Neuronal stem cell (in vitro differentiated cells): Measurements from ENCODE around the gene KICS2.

Source experiments
- DNase-seq: peaks from one replicate; pipeline ENCODE4 v3.0.0-alpha.2; 2013; ENCODE audit warnings: low spot score
- H2AFZ ChIP-seq: one replicate; pipeline ENCODE4 v1.6.1; 2013; ENCODE audit warnings: mild to moderate bottlenecking, low read length, inconsistent platforms
- H2AK5ac ChIP-seq: 2 replicates; pipeline ENCODE4 v1.6.1; 2013; ENCODE audit warnings: low read depth, mild to moderate bottlenecking, inconsistent platforms, low read length, moderate library complexity, mixed read lengths
- H2BK120ac ChIP-seq: 2 replicates; pipeline ENCODE4 v1.6.1; 2013; ENCODE audit warnings: low read depth, mild to moderate bottlenecking, inconsistent platforms, low read length, moderate library complexity, mixed read lengths
- H2BK12ac ChIP-seq: one replicate; pipeline ENCODE4 v1.6.1; 2013; ENCODE audit warnings: low read length, inconsistent platforms
- H2BK15ac ChIP-seq: 2 replicates; pipeline ENCODE4 v1.6.1; 2013; ENCODE audit warnings: mild to moderate bottlenecking, low read length, inconsistent platforms, mixed read lengths
- H2BK5ac ChIP-seq: one replicate; pipeline ENCODE4 v1.6.1; 2013; ENCODE audit warnings: inconsistent platforms, mild to moderate bottlenecking, low read length, moderate library complexity
- H3K14ac ChIP-seq: one replicate; pipeline ENCODE4 v1.6.1; 2013; ENCODE audit warnings: low read length, inconsistent platforms
- H3K18ac ChIP-seq: 2 replicates; pipeline ENCODE4 v1.6.1; 2013; ENCODE audit warnings: low read length, inconsistent platforms
- H3K23ac ChIP-seq: 2 replicates; pipeline ENCODE4 v1.6.1; 2013; ENCODE audit warnings: low read depth, mild to moderate bottlenecking, mixed read lengths, low read length, inconsistent platforms; ENCODE audit not compliant: poor library complexity
- H3K27ac ChIP-seq: replicated peaks from 3 replicates; pipeline ENCODE4 v1.5.1; 2013; ENCODE audit warnings: low read length, inconsistent platforms
- H3K27me3 ChIP-seq, 3 experiments: 2 replicates each; pipeline ENCODE4 v1.6.1; 2013; ENCODE audit warnings: low read length in 3 of 3, mild to moderate bottlenecking in 2 of 3, inconsistent platforms in 1 of 3, low read depth in 1 of 3, mixed read lengths in 1 of 3, moderate library complexity in 1 of 3; ENCODE audit not compliant: control insufficient read depth in 3 of 3, insufficient read depth in 3 of 3
- H3K36me3 ChIP-seq, 2 donors: replicated peaks in 1 of 2; 2 replicates each; pipeline ENCODE4 v1.6.1; 2013; ENCODE audit warnings: low read length in 2 of 2; ENCODE audit not compliant: control insufficient read depth in 2 of 2, insufficient read depth in 2 of 2
- H3K4ac ChIP-seq: 2 replicates; pipeline ENCODE4 v1.6.1; 2013; ENCODE audit warnings: inconsistent platforms, mild to moderate bottlenecking, low read length, moderate library complexity
- H3K4me1 ChIP-seq, 2 donors: 1 replicate in 1 of 2; 2 replicates in 1 of 2; pipeline ENCODE4 v1.6.1; 2013; ENCODE audit warnings: low read length in 2 of 2, low read depth in 1 of 2; ENCODE audit not compliant: control insufficient read depth in 2 of 2, insufficient read depth in 1 of 2
- H3K4me2 ChIP-seq: one replicate; pipeline ENCODE4 v1.6.1; 2013; ENCODE audit warnings: mild to moderate bottlenecking, low read length, inconsistent platforms; ENCODE audit not compliant: insufficient read depth, poor library complexity, severe bottlenecking
- H3K4me3 ChIP-seq, 2 donors: 2 replicates each; pipeline ENCODE4 v1.5.1; 2013; ENCODE audit warnings: low read length in 2 of 2, mild to moderate bottlenecking in 2 of 2, inconsistent platforms in 1 of 2, moderate library complexity in 1 of 2
- H3K79me1 ChIP-seq: one replicate; pipeline ENCODE4 v1.6.1; 2013; ENCODE audit warnings: low read depth, mild to moderate bottlenecking, inconsistent platforms, low read length, moderate library complexity
- H3K9ac ChIP-seq: one replicate; pipeline ENCODE4 v1.6.1; 2013; ENCODE audit warnings: mild to moderate bottlenecking, low read depth, low read length, inconsistent platforms; ENCODE audit not compliant: poor library complexity
- H3K9me3 ChIP-seq, 2 donors: replicated peaks in 1 of 2; 2 replicates each; pipeline versions ENCODE3 to v1.6.1; 2013; ENCODE audit warnings: low read length in 2 of 2, mild to moderate bottlenecking in 2 of 2, inconsistent platforms in 1 of 2, low read depth in 1 of 2, mixed read lengths in 1 of 2, moderate library complexity in 1 of 2; ENCODE audit not compliant: control insufficient read depth in 2 of 2, insufficient read depth in 1 of 2
- H4K8ac ChIP-seq: one replicate; pipeline ENCODE4 v1.6.1; 2013; ENCODE audit warnings: low read depth, mild to moderate bottlenecking, inconsistent platforms, low read length, moderate library complexity
- H4K91ac ChIP-seq: one replicate; pipeline ENCODE4 v1.6.1; 2013; ENCODE audit warnings: low read length, low read depth, mild to moderate bottlenecking, inconsistent platforms; ENCODE audit not compliant: poor library complexity
- WGBS, 2 donors: extraction: QIAGEN DNeasy Blood & Tissue Kit; methylation state at CpG; one replicate each; pipeline ENCODE4 v1.1.7; 2013; ENCODE audit warnings: missing lambda C conversion rate in 2 of 2, mixed read lengths in 1 of 2; ENCODE audit not compliant: insufficient read length in 2 of 2, insufficient replicate concordance in 1 of 2; ENCODE audit errors: extremely low coverage in 2 of 2; 5-methylcytosine and 5-hydroxymethylcytosine counted together

Gene KICS2

DNA sequence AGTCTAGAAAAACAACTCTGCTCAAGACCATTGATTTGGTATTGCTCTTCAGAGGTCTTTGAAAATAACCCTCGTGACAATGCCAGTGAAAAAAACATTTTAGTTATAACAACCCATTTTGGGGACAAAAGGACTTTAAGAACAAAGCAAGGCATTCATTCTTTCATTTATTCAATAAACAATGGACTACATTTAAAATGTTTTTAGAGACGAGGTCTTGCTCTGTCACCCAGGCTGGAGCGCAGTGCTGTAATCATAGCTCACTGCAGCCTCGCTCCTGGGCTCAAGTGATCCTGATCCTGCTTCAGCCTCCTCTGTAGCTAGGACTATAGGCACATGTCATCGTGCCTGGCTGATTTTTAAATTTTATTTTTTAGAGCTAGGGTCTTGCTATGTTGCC, 7.7 kb upstream of the KICS2 start:
- no peak overlapping the region for H3K9ac ChIP-seq
- no peaks in the 10 kb centered on the region for H3K79me1 ChIP-seq
- no peaks in the 10 kb centered on the region for H3K4me1 ChIP-seq
- H3K9me3 ChIP-seq, result no peaks in the 10 kb centered on the region
- no peak overlapping the region for H2AFZ ChIP-seq
- DNase-seq, result no peak
- H3K23ac ChIP-seq, result no peak overlapping the region
- no peak overlapping the region for H2BK5ac ChIP-seq
- H2BK120ac ChIP-seq, result no peak overlapping the region
- no peaks in the 10 kb centered on the region for H3K27me3 ChIP-seq
- H3K18ac ChIP-seq, result no peak overlapping the region
- H3K36me3 ChIP-seq, result no peaks in the 10 kb centered on the region
- no peak overlapping the region for H2BK12ac ChIP-seq
- H2BK15ac ChIP-seq, result no peak overlapping the region
- no peak overlapping the region for H3K4ac ChIP-seq
- H4K8ac ChIP-seq, result no peak overlapping the region
- H3K4me3 ChIP-seq, result no peak overlapping the region
- no CpG with 5 or more reads among the region's 5 CpGs for WGBS, 2 donors
- no peak overlapping the region for H3K4me2 ChIP-seq
- no peak overlapping the region for H2AK5ac ChIP-seq
- no peak overlapping the region for H4K91ac ChIP-seq
- H3K27ac ChIP-seq, result no peak overlapping the region
- no peak overlapping the region for H3K14ac ChIP-seq

GRCh38 chr12:64229240-64229639, 7.1 kb upstream of the KICS2 start:
- Histone ChIP-seq H3K27ac (no peak overlapping the region), H2BK120ac (no peak overlapping the region), H4K91ac (no peak overlapping the region), H3K36me3 (no peaks in the 10 kb centered on the region), H3K18ac (no peak overlapping the region), H3K79me1 (no peaks in the 10 kb centered on the region), H3K4ac (no peak overlapping the region), H2BK5ac (no peak overlapping the region), H3K14ac (no peak overlapping the region), H2AFZ (no peak overlapping the region), H2BK12ac (no peak overlapping the region), H3K4me1 (no peaks in the 10 kb centered on the region), H3K9me3 (no peaks in the 10 kb centered on the region), H3K9ac (no peak overlapping the region), H3K23ac (no peak overlapping the region), H3K27me3 (no peaks in the 10 kb centered on the region), H4K8ac (no peak overlapping the region), H2BK15ac (no peak overlapping the region), H3K4me2 (no peak overlapping the region), H2AK5ac (no peak overlapping the region), H3K4me3 (no peak overlapping the region)
- no peak for DNase-seq
- no CpG with 5 or more reads among the region's 4 CpGs for WGBS, 2 donors

GRCh38 chr12:64225626-64226025, 3.5 kb upstream of the KICS2 start:
- Histone ChIP-seq H2AK5ac (no peak overlapping the region), H3K18ac (no peak overlapping the region), H3K23ac (no peak overlapping the region), H2BK12ac (no peak overlapping the region), H3K9me3 (no peaks in the 10 kb centered on the region), H2BK120ac (no peak overlapping the region), H3K4me1 (peaks cover 2 to 3% of the 10 kb centered on the region in 2 donors), H3K14ac (no peak overlapping the region), H3K9ac (no peak overlapping the region), H3K27me3 (no peaks in the 10 kb centered on the region), H3K27ac (no peak overlapping the region), H3K4me3 (no peak overlapping the region), H3K36me3 (no peaks in the 10 kb centered on the region), H3K79me1 (no peaks in the 10 kb centered on the region), H2BK5ac (no peak overlapping the region), H2BK15ac (no peak overlapping the region), H4K91ac (no peak overlapping the region), H3K4ac (no peak overlapping the region), H2AFZ (no peak overlapping the region), H4K8ac (no peak overlapping the region), H3K4me2 (no peak overlapping the region)
- no peak for DNase-seq
- no CpG with 5 or more reads among the region's 2 CpGs for WGBS, 2 donors

DNA sequence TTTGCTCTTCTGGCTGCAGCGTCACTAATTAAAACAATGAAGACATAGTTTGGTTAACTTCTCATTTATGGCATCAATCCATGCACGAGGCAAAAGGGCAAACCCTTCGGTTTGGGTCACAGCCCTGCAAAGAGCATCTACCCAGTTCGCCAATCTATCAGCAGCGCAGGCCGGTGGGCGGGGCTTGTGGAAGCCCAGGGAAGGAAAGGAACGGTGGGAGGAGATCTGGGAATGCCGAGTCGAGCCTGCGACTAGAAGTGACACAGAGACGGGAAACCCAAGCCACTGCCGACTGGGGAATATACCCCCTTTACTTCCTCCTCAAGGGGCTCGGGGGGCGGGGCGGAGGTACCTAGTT, 466 bp downstream of the KICS2 start:
- no peak overlapping the region for H3K23ac ChIP-seq
- no peak overlapping the region for H4K8ac ChIP-seq
- H4K91ac ChIP-seq, result no peak overlapping the region
- H3K27ac ChIP-seq, result no peak overlapping the region
- WGBS, 2 donors, result no CpG with 5 or more reads among the region's 16 CpGs
- H3K4me3 ChIP-seq, result peak overlapping the region; percentile 79 to 91
- no peaks in the 10 kb centered on the region for H3K36me3 ChIP-seq
- H2AFZ ChIP-seq, result peak overlapping the region; percentile 95
- DNase-seq, result peak; percentile 71
- peak overlapping the region; percentile 81 for H3K4me2 ChIP-seq
- no peak overlapping the region for H2BK15ac ChIP-seq
- peaks cover 2 to 3% of the 10 kb centered on the region in 2 donors for H3K4me1 ChIP-seq
- H3K27me3 ChIP-seq, result no peaks in the 10 kb centered on the region
- no peak overlapping the region for H2BK12ac ChIP-seq
- H2BK5ac ChIP-seq, result no peak overlapping the region
- H3K18ac ChIP-seq, result no peak overlapping the region
- no peaks in the 10 kb centered on the region for H3K79me1 ChIP-seq
- peak overlapping the region; percentile 83 for H3K9ac ChIP-seq
- no peaks in the 10 kb centered on the region for H3K9me3 ChIP-seq
- H3K4ac ChIP-seq, result no peak overlapping the region
- no peak overlapping the region for H2BK120ac ChIP-seq
- no peak overlapping the region for H3K14ac ChIP-seq
- no peak overlapping the region for H2AK5ac ChIP-seq
